GM21367 (cell line): ENCODE results near the gene DAPL1.

Source experiments
- ATAC-seq: cut with Tn5 transposase; IDR thresholded peaks from one replicate; pipeline ENCODE4 v1.9.1; 2021; ENCODE audit not compliant: unreplicated experiment

DAPL1 gene, protein sequence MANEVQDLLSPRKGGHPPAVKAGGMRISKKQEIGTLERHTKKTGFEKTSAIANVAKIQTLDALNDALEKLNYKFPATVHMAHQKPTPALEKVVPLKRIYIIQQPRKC

GRCh38 chr2:158795195-158795924 lies at the start of gene DAPL1:
DAPL1 (plus strand) TSS chr2:158795317; CDS start chr2:158795373, 56 bp downstream.
- no peak for ATAC-seq

- no peak for ATAC-seq
These were observed 49.2 kb upstream of the DAPL1 start for GRCh38 chr2:158745866-158746382.

GRCh38 chr2:158746488-158746887 lies 48.6 kb upstream of the DAPL1 start:
- ATAC-seq, result no peak

DNA sequence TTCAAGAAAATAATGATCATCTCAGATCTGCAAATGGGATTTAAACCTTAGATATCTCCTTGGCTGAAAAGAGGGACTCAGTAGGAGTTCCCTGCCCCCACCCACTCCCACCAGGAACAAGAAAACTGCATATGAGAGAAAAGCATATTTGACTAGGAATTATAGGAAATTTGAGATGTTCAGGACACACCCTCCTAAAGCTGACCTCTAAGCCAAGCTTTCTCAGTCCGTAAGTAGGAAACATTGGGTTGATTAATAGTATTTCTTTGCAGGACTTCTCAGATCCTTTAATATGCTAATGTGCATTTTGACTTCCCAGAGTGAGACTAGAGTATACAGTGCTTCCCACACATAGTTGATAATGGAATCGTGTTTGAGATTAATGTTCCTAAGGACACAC lies 47.8 kb upstream of the DAPL1 start:
- no peak for ATAC-seq

DNA sequence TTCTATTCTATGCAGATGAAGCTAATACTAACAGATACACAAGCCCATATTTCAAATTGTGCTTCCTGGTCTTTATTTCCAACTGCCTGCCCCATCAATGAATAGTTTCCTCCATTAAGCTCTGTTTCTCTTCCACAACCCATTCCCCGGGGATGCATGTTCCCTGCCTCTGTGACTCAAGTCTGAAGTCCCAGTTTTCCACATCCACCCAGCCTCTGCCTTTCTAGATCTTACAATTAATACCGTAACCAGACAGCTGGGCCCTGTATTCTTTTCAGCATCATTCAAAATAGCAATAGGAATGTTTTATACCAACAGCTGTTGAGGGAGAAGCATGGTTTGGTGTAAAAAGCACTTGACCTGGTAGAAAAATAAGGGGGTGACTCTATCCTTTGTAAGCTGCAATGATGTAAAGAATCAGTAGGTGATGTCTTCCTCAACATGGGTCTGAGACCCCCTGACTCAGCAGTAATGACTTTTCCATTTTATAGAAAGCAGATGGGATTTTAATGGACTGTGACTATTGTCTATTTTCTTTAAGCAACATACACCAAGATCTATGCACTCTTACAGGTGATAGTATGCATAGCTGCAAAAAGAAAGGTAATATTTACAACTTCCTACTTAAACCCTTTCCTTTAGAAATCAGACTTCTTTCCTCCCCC lies 46.1 kb upstream of the DAPL1 start:
- no peak for ATAC-seq

GRCh38 chr2:158750458-158751125 lies 44.5 kb upstream of the DAPL1 start:
- no peak for ATAC-seq

GRCh38 chr2:158753641-158754611 lies 41.2 kb upstream of the DAPL1 start:
- peak; percentile 86 for ATAC-seq

DNA sequence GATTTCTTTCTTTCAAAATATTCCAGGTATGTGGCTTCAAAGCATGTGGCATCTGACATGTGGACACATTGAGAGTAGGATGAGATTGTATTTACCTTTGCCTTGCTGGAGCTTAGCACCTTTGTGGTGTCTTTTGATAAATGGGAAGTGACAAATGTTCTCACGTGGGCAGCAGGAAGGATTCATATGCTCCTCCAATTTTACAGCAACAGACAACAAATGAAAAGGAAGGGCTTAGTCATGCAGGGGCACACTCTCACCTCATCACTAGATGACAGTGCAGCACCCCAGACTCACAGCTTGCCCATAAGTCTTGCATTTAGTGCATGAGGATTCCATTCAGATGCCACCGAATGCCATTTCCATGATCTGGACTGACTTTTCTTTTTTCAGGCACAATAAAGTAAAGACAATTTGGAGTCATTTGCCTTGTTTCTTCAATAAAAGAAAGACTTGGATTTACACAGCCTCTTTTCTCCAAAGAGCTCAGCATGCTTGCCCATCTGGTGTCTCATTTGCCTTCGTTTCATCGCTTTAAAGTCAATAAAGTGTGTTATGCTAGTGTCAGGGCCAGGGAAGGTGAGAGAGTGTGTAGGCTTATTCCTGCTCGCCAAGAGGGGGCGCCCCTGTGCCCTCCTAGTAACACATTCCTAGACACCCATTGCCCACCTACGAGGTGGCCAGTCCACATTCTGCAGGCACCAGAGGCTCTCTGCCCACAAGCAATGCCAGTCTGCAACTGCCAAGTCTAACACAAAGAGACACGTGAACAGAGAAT lies 39.6 kb upstream of the DAPL1 start:
- ATAC-seq, result no peak

- no peak for ATAC-seq
These were observed 38.8 kb upstream of the DAPL1 start for GRCh38 chr2:158756331-158756730.

DNA sequence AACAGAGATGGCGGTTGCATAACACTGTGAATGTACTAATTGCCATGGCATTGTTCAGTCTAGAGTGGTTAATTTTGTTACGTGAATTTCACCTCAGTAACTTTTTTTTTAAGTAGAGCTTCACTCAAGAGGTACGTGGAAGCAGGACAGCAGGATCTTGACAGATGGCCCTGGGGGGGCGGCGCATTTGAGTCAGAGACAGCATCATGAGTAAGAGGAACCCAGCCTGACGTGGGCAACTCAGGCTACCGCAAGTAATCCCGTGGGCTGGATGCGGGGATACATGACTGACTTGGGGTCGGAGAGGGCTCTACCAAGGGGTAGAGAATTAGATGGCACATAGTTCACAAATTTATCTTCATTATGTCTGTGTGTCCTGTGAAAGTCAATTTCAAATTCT lies 38.1 kb upstream of the DAPL1 start:
- ATAC-seq, result no peak

DNA sequence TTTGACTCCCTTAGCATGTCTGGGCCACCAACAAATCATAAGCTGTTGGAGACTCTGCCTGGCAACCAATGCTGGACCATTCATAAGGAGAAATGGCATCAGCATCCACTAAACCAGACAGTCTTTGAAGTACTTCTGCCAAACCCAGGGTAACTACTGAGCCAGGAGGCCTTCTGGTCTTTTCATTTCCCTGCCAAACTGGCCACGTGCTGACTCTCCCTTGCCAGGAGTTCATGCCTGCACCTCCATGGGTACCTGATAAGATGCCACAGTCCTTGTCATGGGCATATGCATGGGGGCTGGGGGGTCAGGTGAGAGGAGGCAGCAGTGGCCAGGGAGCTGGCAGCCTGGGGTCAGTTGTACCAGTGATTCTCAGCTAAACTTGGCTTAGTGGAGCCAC lies 34.2 kb upstream of the DAPL1 start:
- ATAC-seq, result no peak

- no peak for ATAC-seq
These were observed 33.5 kb upstream of the DAPL1 start for GRCh38 chr2:158761621-158762020.

- ATAC-seq, result no peak
These were observed 32.8 kb upstream of the DAPL1 start for GRCh38 chr2:158762336-158762735.

- no peak for ATAC-seq
These were observed 28.6 kb upstream of the DAPL1 start for GRCh38 chr2:158766524-158766923.

DNA sequence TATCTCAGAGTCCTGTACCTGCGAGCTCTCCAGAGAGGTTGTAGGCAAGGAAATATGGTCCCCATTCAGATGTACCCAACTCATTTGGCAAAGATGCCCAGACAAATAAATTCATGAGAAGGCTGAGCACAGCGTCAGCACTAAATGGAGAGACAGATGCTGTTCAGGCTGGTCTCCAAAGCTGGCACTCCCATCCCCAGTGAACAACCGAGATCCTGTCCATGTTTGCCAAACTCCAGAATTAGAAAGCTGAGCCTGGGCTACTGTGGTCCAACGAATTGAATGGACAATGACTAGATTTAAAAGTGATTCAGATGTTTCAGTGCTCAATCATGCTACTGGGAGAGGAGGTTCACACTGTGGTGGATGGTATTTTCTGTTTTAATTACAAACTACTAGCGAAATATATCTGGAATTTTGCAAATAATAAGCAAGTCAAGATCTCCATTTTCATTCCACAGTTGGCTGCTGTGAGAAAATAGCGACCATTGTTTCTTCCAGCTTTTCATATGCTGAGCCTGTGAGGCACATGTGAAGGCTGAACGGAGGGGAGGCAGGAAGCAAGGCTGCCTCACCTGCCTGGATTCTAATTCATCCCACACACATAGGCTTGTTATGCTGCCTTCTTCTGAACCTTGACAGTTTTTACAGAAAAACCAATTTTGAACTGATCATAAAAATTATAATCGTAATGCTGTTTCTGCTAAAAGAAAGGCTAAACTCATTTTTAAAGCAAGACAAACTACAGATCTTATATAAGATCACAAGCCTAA lies 22.6 kb upstream of the DAPL1 start:
- no peak for ATAC-seq

DNA sequence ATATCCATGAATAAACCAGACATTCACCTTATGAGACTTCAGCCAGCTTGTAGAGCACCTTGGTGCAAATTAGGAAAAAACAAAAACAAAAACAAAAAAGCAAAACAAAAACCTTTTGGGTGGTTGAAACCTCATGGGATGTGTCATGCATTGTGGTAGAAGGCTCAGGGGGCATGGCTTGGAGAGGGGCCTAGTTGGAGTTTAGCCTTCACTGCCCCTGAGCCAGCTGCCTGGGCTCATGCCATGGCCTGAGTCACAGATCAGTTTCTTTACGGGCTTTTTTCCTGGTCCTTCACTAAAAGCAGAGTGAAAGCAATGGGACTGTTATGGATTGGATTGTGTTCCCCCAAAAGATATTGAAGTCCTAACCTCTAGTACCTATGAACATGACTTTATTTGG lies 22.0 kb upstream of the DAPL1 start:
- no peak for ATAC-seq

- ATAC-seq, result no peak
These were observed 20.4 kb upstream of the DAPL1 start for GRCh38 chr2:158774681-158775080.

- no peak for ATAC-seq
These were observed 19.7 kb upstream of the DAPL1 start for GRCh38 chr2:158775273-158776027.
